NCI-H2196 treated with DMSO at 0.1 percent for 48 hours (cell line): ENCODE data around the gene ATG16L2.
"Not testable (repeated sequence)": the region's sequence is repeated elsewhere in the genome, so short reads cannot be mapped to it uniquely, and the experiment has no call there.

ENCODE experiments used
- DNase-seq: peaks from one replicate; lab custom pipeline; 2025; ENCODE audit not compliant: unreplicated experiment; lab: John Stamatoyannopoulos, UW

The ATG16L2 gene

DNA sequence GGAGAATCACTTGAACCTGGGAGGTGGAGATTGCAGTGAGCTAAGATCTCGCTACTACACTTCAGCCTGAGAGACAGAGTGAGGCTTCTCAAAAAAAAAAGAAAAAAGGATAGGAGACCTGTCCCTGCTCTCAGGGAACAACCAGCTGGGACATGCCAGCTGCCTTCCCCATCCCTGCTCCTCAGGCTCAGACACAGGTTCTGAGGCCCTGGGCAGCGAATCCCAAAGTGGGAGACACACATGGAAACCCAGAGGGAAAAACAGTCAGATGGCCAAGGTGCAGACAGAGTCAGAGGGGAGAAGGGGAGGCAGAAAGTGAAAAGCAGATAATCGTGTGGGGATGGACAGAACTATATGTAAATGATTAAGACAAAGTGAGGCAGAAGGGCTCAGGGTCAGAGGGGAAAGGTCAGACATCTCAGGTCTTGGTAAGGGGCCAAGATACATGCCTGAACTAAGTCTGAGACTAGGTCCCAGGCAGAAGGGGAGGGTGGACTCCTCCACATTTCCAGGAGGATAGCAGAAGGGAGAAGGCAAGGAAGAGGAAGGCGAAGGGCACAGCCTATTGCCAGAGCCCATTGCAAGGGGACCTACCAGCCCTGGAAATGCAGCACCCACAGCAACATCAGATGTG, 34.6 kb upstream of the ATG16L2 start:
- no peak for DNase-seq

- no peak for DNase-seq
Observed at GRCh38 chr11:72780296-72781062, 33.7 kb upstream of the ATG16L2 start.

GRCh38 chr11:72781063-72781312, 33.2 kb upstream of the ATG16L2 start:
- no peak for DNase-seq

DNA sequence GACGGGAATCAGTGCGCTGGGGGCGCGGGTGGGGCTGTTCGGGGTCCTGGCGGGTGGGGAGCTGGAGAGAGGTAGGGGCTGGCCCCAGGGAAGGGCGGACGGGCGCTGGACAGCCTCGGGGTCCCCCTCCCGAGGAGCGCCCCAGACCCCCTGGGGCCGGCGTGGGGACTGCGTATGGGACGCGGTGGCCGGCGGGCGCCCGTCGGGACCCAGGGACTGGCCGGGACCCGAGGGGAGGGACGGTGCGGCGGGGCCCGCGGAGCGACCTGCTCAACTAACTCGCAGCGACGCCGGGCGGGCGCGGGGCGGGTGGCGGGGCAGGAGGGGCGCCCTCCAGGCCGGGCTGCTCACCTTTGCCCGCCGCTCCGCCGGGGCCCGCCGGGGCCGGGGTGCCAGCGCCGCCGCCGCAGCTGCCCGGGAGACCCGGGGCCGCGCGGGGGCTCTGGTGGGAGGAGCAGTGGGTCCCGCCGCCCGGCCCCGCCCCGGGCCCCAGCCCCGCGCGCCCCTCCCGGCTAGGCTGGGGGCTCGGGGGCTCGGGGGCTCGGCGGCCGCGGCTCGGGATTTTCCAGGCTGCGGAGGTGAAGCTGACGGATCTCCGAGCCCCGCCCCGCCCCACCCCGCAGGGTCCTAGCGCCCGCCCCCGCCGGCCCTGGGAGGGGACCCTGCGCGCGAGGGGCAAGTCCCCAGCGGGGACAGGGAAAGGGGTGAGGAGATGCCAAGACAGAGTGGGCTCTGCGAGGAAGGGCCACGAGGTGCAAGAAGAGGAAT, 32.7 kb upstream of the ATG16L2 start:
- DNase-seq = no peak

DNA sequence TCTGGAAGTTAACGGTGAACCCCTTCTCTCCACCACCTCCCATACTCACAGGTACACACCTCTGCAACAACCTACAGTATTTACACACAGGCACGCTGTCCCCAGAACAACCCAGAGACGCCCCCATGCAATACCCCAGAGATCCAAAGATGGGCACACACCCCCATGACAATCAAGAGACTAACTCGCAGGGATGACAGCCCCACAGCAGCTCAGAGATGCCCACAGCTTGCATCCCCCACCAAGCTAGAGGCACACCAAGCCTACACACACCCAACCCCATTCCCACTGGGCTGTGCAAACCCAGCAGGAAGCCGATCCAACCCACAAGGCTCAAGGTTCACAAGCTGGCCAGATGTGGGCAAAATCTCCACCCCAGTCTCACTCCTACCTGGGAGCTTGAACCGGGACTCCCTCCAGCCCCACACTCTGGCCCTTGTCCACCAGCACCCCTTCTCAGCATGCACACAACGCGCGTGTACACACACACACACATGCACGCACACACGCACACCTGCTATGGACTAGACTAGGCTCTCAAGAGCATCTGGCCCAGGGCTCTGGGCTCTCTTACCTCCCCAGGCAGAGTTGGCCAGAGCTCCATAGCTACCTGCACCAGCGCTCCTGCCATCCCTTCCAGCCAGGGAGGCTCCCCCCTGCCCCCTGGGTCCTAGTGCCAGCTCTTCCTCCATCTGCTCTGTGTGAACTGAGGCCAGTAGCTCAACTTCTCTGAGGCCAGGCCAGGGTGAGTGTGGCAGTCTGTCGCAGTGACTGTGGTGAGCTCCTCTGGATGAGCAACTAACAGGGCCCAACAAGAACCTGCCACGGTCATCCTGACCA, 31.9 kb upstream of the ATG16L2 start:
- peak; percentile 26 for DNase-seq

DNA sequence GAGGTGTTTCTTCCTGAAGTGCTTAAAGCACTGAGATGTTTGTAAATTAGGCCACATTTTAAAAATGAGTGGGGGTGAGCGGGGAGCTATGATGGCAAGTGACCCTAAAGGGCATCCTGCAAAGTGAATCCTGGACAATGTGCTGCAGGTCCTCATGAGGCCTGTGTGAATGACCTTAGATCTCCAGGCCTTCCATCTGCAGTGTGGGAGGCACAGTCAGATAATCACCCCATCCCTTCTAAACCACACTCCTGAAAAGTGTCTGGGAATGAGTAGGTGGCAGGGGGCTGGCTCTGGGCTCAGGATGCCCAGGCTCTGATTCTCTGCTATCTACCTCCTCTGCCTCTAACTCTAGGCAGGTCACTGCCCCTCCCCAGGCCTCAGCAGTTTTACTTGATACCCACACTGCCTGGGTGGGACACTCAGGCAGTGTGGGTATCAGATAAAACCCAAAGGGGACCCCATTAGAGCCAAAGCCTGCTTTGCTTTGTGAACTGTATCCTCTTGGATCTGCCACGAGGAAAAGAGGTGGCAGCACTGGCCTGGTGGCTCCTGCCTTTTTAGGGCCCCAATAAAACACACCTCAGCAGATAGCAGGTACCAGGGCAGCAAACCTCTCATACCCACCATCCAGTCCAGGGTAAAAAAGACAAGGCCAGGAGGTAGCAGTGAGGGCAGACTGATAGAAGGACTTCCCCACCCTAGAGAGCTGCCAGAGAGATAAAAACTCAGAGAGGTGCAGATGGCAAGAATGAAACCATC, 30.9 kb upstream of the ATG16L2 start:
- DNase-seq = no peak

DNA sequence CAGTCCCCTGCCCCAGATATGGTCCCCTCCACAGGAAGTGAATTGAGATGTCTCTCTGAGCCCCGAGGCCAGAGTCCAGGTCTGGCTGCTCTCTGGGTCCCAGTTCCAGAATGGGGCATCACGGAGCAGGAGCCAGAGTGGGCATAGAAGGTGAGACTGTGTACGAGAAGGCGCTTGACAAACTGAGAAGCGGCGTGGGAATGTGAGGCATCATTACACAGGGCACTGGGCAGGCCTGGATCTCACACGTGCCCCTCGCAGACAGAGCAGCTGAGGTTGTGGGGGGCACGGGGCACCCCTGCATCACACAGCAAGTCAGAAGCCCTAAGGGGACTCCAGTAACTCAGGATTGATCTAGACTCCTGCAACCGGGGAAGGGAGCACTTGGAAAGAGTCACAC, 29.5 kb upstream of the ATG16L2 start:
- no peak for DNase-seq

GRCh38 chr11:72786305-72787215, 27.7 kb upstream of the ATG16L2 start:
- peak; percentile 39 for DNase-seq

- DNase-seq = no peak
Observed at GRCh38 chr11:72787216-72788104, 26.8 kb upstream of the ATG16L2 start.

- DNase-seq = no peak
Observed at GRCh38 chr11:72788241-72788640, 26.0 kb upstream of the ATG16L2 start.

DNA sequence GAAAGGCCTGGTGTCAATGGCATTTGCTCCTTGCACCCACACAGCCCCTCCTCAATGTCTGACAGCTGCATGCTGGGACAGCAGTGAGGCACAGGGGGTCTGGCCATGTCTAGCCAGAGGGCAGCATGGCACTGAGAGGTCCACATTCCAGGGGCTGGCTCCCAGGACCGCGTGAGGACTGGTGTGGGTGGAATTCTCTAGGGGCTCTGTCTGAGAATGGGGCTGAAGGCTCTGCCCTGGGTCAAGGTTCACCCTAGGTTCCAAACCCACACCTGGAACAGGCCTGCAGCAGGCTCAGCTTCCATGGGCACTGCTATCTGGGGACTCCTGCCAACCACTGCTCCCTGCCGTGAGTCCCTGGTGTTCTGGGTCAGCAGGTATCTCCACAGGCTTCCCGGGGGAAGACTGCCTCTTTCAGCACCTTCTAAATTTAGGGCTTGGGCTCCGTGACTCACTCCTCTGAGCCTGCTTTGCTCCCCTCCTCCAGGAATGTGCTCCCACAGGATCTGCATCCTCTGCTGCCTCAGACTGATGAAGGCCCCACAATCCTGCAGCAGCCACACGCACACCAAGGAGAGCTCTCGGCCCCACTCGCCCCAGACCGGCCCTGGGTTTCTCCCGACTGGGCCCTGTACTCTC, 24.6 kb upstream of the ATG16L2 start:
- no peak for DNase-seq

DNA sequence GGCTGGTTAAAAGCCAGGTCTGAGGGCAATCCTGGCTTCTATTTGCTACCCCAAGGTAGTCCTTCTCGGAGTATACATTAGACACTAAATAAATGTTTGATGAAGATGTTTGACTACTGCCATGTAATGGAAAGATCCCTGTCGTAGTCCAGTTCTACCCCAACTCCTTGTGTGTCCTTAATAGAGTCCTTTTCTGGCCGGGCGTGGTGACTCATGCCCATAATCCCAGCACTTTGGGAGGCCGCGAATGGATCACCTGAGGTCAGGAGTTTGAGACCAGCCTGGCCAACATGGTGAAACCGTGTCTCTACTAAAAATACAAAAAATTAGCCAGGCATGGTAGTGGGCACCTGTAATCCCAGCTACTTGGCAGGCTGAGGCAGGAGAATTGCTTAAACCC, 23.0 kb upstream of the ATG16L2 start:
- DNase-seq = not testable (repeated sequence)

- no peak for DNase-seq
Observed at GRCh38 chr11:72792437-72793021, 21.7 kb upstream of the ATG16L2 start.

DNA sequence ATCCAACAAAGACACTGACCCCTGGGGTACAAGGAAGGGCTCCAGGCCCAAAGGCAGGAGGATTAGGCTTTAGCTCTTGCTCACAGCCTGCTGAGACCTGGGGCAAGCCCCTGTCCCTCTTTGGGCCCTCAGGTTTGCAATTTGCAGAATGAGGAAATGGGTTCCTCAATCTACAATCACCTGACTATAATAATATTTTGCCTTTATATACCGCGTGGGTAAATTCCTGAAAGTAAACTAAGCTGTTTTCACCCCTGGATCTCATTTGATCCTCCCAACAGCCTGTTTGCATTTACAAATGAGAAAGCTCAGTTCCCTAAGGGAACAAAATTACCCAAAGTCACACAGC, 21.2 kb upstream of the ATG16L2 start:
- DNase-seq = no peak

DNA sequence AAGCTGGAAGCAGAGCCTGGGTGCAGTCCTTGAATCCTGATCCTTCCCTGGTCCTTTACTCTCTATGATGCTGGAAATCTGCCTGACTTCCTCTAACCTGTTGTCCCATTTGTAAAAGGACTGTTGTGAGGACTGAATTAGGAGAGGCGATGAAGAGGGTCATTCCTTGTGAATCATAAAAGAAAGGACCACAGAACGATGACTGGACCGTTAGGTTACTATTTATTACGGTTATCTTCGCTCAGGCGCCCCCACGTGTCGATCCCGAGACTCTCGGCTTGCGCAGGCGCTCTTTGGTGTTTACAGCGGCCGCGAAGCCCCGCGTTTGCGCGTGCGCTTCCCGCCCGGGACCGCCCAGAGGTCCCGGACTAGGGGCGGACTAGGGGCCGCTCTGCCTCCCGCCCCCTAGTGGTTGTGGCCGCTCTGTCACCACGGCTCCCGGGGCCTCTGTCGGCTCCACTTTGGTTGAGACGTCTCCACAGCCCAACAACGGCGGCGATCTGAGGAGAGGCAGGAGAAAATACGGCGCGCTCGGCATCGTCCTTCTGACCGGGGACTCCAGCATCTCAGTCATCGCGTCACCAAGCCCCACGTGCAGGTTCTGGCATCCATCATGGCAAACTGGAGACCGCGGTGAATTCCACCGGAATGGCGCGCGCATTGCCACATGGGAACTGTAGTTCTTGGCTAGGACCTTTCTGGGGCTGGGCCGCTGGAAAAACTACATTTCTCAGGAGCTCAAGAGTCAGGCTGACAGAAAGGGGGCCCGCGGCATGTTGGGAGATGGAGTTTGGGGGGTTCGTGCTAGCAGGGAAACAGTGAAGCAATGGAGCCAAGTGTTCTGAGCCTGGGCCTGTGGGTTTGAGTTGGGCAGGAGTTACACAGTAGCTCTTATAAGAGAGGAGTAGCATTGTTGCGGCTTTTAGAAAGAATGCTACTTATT, 20.5 kb upstream of the ATG16L2 start, which contains the start of gene STARD10:
Gene STARD10 (minus strand): TSS at position 623 of the 943 bp plus-strand sequence. CDS start 12,866 bp downstream, outside the sequence.
- peak; percentile 84 for DNase-seq

DNA sequence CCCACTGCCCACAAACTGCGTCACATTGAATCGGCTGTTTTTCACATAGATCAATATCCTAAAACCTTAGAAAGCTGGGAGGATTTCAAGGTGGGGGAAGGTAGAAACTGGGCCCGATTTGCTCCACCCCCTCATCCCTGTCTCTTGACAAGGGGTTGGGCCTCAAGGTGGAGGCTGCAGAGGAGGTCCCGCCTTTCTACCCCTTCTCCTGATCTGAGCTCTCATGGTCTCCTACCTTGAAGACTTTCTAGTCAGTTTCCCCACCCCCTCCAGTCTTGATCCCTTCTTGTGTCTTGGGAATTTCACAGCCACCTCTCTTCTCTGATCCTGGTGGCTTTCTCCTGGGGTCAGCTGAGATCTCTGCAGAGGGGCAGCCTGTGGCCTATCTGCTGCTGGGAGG, 15.8 kb upstream of the ATG16L2 start:
- DNase-seq = no peak

DNA sequence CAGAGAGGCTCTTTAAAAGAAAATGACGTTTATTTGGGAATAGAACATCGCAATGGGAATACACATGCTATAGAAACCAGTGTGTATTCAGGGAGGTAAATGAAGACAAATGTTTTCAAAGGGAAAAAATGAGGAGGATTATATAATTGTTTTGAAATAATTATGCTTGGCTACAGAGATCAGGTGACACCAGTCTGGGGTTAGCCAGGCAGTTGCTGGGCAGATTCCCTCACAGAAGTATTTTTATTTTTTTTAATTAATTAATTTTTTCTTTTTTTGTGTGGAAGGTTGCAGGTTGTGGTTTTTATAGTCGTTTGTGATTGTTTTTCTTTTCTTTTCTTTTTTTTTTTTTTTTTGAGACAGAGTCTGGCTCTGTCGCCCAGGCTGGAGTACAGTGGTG, 14.8 kb upstream of the ATG16L2 start:
- no peak for DNase-seq
